ENCODE data around the gene SAYSD1.

SAYSD1 gene

DNA sequence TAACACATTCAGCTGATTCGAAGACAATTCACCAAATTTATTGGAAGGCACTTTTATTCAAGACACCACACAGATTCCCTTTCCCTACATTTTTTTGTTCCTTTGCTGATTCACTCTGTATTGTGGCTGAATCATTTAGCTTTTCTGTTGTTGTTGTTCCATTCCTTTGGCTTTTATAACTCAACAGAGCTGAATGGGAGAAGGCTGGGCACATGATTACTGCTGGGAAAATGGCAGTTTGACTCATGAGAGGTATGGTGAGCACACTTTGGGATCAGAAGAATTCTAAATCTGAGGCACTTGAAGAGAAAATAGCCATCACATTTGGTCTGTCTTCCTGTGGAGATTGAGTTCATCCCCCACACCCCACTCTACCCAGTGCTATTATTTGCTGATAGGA is 15.7 kb upstream of the SAYSD1 start:
- H3K9me3 ChIP-seq (ENCODE audit: control insufficient read depth, insufficient read depth, low read length) = no peaks in the 10 kb centered on the region
- H3K4me2 ChIP-seq (ENCODE audit: low read length) = no peak overlapping the region
- no peaks in the 10 kb centered on the region for H3K27me3 ChIP-seq (ENCODE audit: control insufficient read depth, low read length)
- no peaks in the 10 kb centered on the region for H3K9me2 ChIP-seq (replicated peaks; ENCODE audit: control insufficient read depth, low read length)
- TF ChIP-seq CTCF (IDR thresholded peaks at IDR 0.05; ENCODE audit: low read depth, low read length, poor library complexity, severe bottlenecking) (no peak), EZH2phosphoT487 (IDR thresholded peaks at IDR 0.05; ENCODE audit: borderline replicate concordance, low read length) (no peak)
- no peaks in the 10 kb centered on the region for H3K4me1 ChIP-seq (ENCODE audit: control insufficient read depth, low read length)
- H3F3A ChIP-seq (ENCODE audit: control insufficient read depth, insufficient read depth) = no peaks in the 10 kb centered on the region
- H3K79me2 ChIP-seq (ENCODE audit: control insufficient read depth, low read length) = no peaks in the 10 kb centered on the region
- H3K27ac ChIP-seq (ENCODE audit: low read depth, low read length) = no peak overlapping the region
- no peaks in the 10 kb centered on the region for H3K36me3 ChIP-seq (ENCODE audit: control insufficient read depth, low read length)
- H3K4me3 ChIP-seq (ENCODE audit: low read length) = no peak overlapping the region
- H4K20me1 ChIP-seq (ENCODE audit: control insufficient read depth, insufficient read depth, low read depth, low read length) = no peaks in the 10 kb centered on the region

- TF ChIP-seq EZH2phosphoT487 (IDR thresholded peaks at IDR 0.05; ENCODE audit: borderline replicate concordance, low read length) (no peak), CTCF (IDR thresholded peaks at IDR 0.05; ENCODE audit: low read depth, low read length, poor library complexity, severe bottlenecking) (no peak)
- H3K27me3 ChIP-seq (ENCODE audit: control insufficient read depth, low read length) = no peaks in the 10 kb centered on the region
- H4K20me1 ChIP-seq (ENCODE audit: control insufficient read depth, insufficient read depth, low read depth, low read length) = no peaks in the 10 kb centered on the region
- H3K9me2 ChIP-seq (replicated peaks; ENCODE audit: control insufficient read depth, low read length) = no peaks in the 10 kb centered on the region
- H3K4me3 ChIP-seq (ENCODE audit: low read length) = no peak overlapping the region
- H3K27ac ChIP-seq (ENCODE audit: low read depth, low read length) = no peak overlapping the region
- no peaks in the 10 kb centered on the region for H3K36me3 ChIP-seq (ENCODE audit: control insufficient read depth, low read length)
- H3F3A ChIP-seq (ENCODE audit: control insufficient read depth, insufficient read depth) = no peaks in the 10 kb centered on the region
- no peaks in the 10 kb centered on the region for H3K4me1 ChIP-seq (ENCODE audit: control insufficient read depth, low read length)
- H3K79me2 ChIP-seq (ENCODE audit: control insufficient read depth, low read length) = no peaks in the 10 kb centered on the region
- no peak overlapping the region for H3K4me2 ChIP-seq (ENCODE audit: low read length)
- no peaks in the 10 kb centered on the region for H3K9me3 ChIP-seq (ENCODE audit: control insufficient read depth, insufficient read depth, low read length)
Measured at GRCh38 chr6:39128832-39129231, 13.8 kb upstream of the SAYSD1 start.

DNA sequence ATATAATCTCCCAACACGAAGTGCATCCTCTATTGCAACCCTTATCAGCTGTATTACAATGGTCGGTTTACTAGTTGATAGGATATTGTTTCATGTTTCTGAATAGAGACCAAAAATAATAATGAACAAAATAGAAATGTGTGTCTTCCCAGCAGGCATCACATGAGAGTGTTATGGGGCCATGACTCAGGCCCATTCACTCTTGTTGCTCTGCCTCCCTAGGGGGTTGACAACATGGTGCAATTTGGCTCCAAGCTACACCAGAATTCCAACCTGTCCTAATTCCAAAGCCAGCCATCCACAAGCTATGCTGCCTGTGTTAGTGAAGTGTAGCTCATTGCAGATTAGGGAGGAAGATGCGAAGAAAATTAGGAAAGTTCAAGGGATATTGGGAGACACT is 13.1 kb upstream of the SAYSD1 start:
- H3K27me3 ChIP-seq (ENCODE audit: control insufficient read depth, low read length) = no peaks in the 10 kb centered on the region
- no peaks in the 10 kb centered on the region for H3K9me3 ChIP-seq (ENCODE audit: control insufficient read depth, insufficient read depth, low read length)
- H3K4me2 ChIP-seq (ENCODE audit: low read length) = no peak overlapping the region
- no peak overlapping the region for H3K4me3 ChIP-seq (ENCODE audit: low read length)
- no peaks in the 10 kb centered on the region for H3K4me1 ChIP-seq (ENCODE audit: control insufficient read depth, low read length)
- H3K9me2 ChIP-seq (replicated peaks; ENCODE audit: control insufficient read depth, low read length) = no peaks in the 10 kb centered on the region
- H4K20me1 ChIP-seq (ENCODE audit: control insufficient read depth, insufficient read depth, low read depth, low read length) = no peaks in the 10 kb centered on the region
- no peak overlapping the region for H3K27ac ChIP-seq (ENCODE audit: low read depth, low read length)
- no peaks in the 10 kb centered on the region for H3F3A ChIP-seq (ENCODE audit: control insufficient read depth, insufficient read depth)
- H3K79me2 ChIP-seq (ENCODE audit: control insufficient read depth, low read length) = no peaks in the 10 kb centered on the region
- no peaks in the 10 kb centered on the region for H3K36me3 ChIP-seq (ENCODE audit: control insufficient read depth, low read length)
- TF ChIP-seq EZH2phosphoT487 (IDR thresholded peaks at IDR 0.05; ENCODE audit: borderline replicate concordance, low read length) (no peak), CTCF (IDR thresholded peaks at IDR 0.05; ENCODE audit: low read depth, low read length, poor library complexity, severe bottlenecking) (no peak)

GRCh38 chr6:39124114-39124513 is 9.1 kb upstream of the SAYSD1 start:
- Histone ChIP-seq H3F3A (ENCODE audit: control insufficient read depth, insufficient read depth) (no peaks in the 10 kb centered on the region), H3K4me1 (ENCODE audit: control insufficient read depth, low read length) (no peaks in the 10 kb centered on the region), H3K79me2 (ENCODE audit: control insufficient read depth, low read length) (no peaks in the 10 kb centered on the region), H3K27me3 (ENCODE audit: control insufficient read depth, low read length) (no peaks in the 10 kb centered on the region), H3K4me2 (ENCODE audit: low read length) (no peak overlapping the region), H3K27ac (ENCODE audit: low read depth, low read length) (no peak overlapping the region), H3K9me3 (ENCODE audit: control insufficient read depth, insufficient read depth, low read length) (no peaks in the 10 kb centered on the region), H3K9me2 (replicated peaks; ENCODE audit: control insufficient read depth, low read length) (no peaks in the 10 kb centered on the region), H4K20me1 (ENCODE audit: control insufficient read depth, insufficient read depth, low read depth, low read length) (no peaks in the 10 kb centered on the region), H3K36me3 (ENCODE audit: control insufficient read depth, low read length) (no peaks in the 10 kb centered on the region), H3K4me3 (ENCODE audit: low read length) (no peak overlapping the region)
- no peak for TF ChIP-seq EZH2phosphoT487 (IDR thresholded peaks at IDR 0.05; ENCODE audit: borderline replicate concordance, low read length)
